HUDEP-2 (cell line): Measurements from ENCODE around the gene COA8.
A peak's percentile ranks its signal among the peaks of the same experiment; 100 is the strongest.

Source experiments
- DNase-seq, 76 experiments: peaks; one replicate each; lab custom pipeline; 2025; ENCODE audit not compliant: unreplicated experiment in 76 of 76; lab: John Stamatoyannopoulos, UW

COA8 gene

GRCh38 chr14:103535891-103536565 is 26.7 kb upstream of the COA8 start:
- no peak for DNase-seq

- no peak for DNase-seq
Measured at GRCh38 chr14:103536693-103537092, 26.1 kb upstream of the COA8 start.

GRCh38 chr14:103537175-103537990 is 25.4 kb upstream of the COA8 start:
- DNase-seq: no peak

GRCh38 chr14:103538291-103539055 is 24.3 kb upstream of the COA8 start:
- no peak for DNase-seq

- DNase-seq: no peak
Measured at GRCh38 chr14:103539056-103539825, 23.5 kb upstream of the COA8 start.

GRCh38 chr14:103540821-103541708 is 21.7 kb upstream of the COA8 start:
- DNase-seq: no peak

- no peak for DNase-seq
Measured at GRCh38 chr14:103541709-103542604, 20.8 kb upstream of the COA8 start.

- peak in 2 of 76 experiments; percentile 18 to 22 for DNase-seq
Measured at GRCh38 chr14:103542605-103543088, 20.1 kb upstream of the COA8 start.

- no peak for DNase-seq
Measured at GRCh38 chr14:103543140-103543539, 19.6 kb upstream of the COA8 start.

- DNase-seq: no peak
Measured at GRCh38 chr14:103543721-103544387, 18.9 kb upstream of the COA8 start.

GRCh38 chr14:103544388-103545218 is 18.2 kb upstream of the COA8 start:
- DNase-seq: no peak

GRCh38 chr14:103545219-103545914 is 17.4 kb upstream of the COA8 start:
- DNase-seq: no peak

GRCh38 chr14:103545915-103546651 is 16.7 kb upstream of the COA8 start:
- no peak for DNase-seq

- DNase-seq: peak in 56 of 76 experiments; percentile 8 to 78 (median 46)
Measured at GRCh38 chr14:103546652-103547454, 15.9 kb upstream of the COA8 start.

GRCh38 chr14:103547455-103547940 is 15.3 kb upstream of the COA8 start:
- no peak for DNase-seq
